GM21717 (cell line): ENCODE measurements around the gene SEPTIN14.
"Not testable (repeated sequence)": the region's sequence is repeated elsewhere in the genome, so short reads cannot be mapped to it uniquely, and the experiment has no call there.

Source experiments
- ATAC-seq: cut with Tn5 transposase; IDR thresholded peaks from one replicate; pipeline ENCODE4 v1.9.1; 2021; ENCODE audit warnings: mild to moderate bottlenecking, moderate library complexity; ENCODE audit not compliant: unreplicated experiment

The SEPTIN14 gene

GRCh38 chr7:55786901-55787300 is 75.7 kb downstream of the SEPTIN14 start:
- no peak for ATAC-seq

GRCh38 chr7:55785444-55785843 is 77.1 kb downstream of the SEPTIN14 start:
- not testable (repeated sequence) for ATAC-seq

GRCh38 chr7:55784151-55784550 is 78.4 kb downstream of the SEPTIN14 start:
- ATAC-seq: no peak

- no peak for ATAC-seq
These were observed 83.9 kb downstream of the SEPTIN14 start for GRCh38 chr7:55778631-55779030.

GRCh38 chr7:55776196-55776595 is 86.4 kb downstream of the SEPTIN14 start:
- no peak for ATAC-seq

DNA sequence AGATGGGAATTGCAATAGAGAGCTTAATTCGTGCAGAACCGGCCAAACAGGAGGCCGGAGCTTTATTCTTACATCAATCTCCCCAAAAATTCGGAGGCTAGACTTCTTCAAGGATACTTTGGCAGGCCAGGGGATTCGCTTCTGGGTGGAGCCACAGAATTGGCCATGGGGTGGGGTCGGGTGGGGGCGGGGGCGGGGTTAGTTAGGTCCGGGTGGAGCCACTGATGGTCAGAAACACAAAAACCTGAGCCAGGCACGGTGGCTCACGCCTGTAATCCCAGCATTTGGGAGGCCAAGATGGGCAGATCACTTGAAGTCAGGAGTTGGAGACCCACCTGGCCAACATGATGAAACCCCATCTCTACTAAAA is 87.5 kb downstream of the SEPTIN14 start:
- ATAC-seq: no peak

DNA sequence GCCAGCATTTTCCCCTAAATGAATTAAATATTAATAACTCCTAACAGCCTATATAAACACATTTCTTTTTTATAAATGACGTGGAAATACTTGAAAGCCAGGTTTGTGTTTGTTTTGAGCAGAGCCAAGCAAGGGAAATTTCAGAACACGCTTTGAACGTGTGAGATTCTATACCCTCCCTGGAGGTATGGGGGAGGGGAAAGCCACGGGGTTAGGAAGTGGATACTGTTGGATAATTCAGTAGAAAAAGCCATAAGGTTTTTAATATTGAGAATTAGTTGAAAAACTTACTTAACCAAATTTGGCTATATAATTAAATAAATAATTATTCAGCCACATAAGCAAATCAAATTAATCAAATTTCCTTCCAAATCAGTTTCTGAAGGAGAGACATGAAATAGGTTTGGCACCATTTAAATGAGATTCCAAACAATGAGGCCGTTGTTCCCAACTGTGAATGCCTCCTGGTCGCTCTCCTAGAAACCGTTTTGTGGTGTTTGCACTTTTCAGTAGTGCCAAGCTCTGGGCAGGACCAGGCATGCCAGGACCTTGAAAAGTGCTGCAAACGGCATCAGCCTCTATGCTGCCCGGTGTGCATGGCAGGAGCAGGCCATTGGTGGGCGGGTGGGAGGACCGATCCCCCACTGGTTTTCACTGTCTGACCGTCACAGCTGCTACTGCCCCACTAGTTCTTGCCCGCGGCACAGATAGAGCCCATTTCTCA is 88.1 kb downstream of the SEPTIN14 start:
- ATAC-seq: no peak

GRCh38 chr7:55770778-55771177 is 91.8 kb downstream of the SEPTIN14 start:
- ATAC-seq: no peak

DNA sequence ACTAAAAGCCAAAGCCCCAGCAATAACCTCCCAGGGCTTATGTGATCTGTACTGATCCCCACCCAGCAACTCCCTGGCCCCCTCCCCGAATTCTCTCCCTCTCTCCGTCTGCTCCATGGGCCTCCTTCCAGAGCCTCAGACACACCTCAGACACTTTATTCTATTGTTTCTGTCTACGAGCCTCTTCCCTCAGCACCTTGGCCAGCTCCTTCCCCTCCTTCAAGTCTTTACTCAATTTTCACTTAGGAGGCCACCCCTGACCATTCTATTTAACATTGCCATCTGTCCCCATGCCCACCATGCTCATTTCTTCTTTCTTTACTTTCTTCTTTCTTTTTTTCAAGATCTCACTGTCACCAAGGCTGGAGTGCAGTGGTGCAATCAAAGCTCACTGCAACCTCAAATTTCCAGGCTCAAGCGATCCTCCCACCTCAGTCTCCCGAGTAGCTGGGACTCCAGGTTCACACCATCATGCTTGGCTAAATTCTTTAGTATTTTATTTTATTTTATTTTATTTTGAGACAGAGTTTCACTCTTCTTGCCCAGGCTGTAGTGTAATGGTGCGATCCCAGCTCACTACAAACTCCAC is 109.2 kb downstream of the SEPTIN14 start:
- ATAC-seq: not testable (repeated sequence)

DNA sequence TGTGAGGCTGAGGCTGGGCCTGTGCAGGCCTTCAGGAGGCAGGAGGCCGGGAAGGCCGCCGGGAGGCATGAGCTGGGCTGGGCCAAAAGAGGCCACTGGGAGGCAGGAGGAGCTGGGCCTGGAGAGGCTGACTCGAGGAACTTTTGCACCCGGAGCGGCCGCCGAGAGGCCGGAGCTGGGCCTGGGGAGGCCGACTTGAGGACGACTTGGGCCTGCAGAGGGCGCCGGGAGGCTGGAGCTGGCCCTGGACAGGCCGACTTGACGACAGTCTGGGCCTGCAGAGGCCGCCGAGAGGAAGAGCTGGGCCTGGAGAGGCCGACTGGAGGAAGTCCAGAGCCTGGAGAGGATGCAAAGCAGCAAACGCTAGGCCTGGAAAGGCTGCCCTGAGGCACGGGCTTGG is 117.8 kb downstream of the SEPTIN14 start:
- not testable (repeated sequence) for ATAC-seq
